GM12878 (cell line): Measurements from ENCODE around the gene ETS1. TPM values are rescaled to one million over a fixed set of nuclear protein-coding genes. Genes with fewer than 3 reads are reported as not detected.
A peak's percentile ranks its signal among the peaks of the same experiment; 100 is the strongest.

Experiments
- ATAC-seq: fragments of 200-7000 bp; cut with Tn5 transposase; 3 replicates; pipeline ENCODE4 v1.9.1; 2020; ENCODE audit warnings: mild to moderate bottlenecking, moderate library complexity
- BruUV-seq: library from RNA; stranded (reverse); fragments of 400-500 nt; replicated peaks from 2 replicates; lab custom pipeline; 2021; lab: Mats Ljungman, UMichigan
- CTCF ChIA-PET: fragments of 300-600 bp; sonication (Branson Sonifier 250); formaldehyde crosslinking; extraction: SDS; loops from one replicate; lab custom pipeline; 2021; ENCODE audit warnings: inconsistent platforms; lab: Yijun Ruan, JAX
- POLR2A ChIA-PET: fragments of 350-600 bp; formaldehyde crosslinking; extraction: SDS; loops from one replicate; lab custom pipeline; 2021; ENCODE audit warnings: inconsistent platforms; lab: Charles Lee
- RAD21 ChIA-PET: fragments of 300-600 bp; sonication (Branson Sonifier 250); formaldehyde crosslinking; loops from one replicate; lab custom pipeline; 2023; ENCODE audit warnings: antibody characterized with exemption; ENCODE audit not compliant: unreplicated experiment; lab: Charles Lee
- SMC1A ChIA-PET: fragments of 300-600 bp; sonication (Branson Sonifier 250); formaldehyde crosslinking; loops from one replicate; lab custom pipeline; 2023; ENCODE audit not compliant: unreplicated experiment, uncharacterized antibody; lab: Charles Lee
- DNase-seq: peaks from one replicate; pipeline ENCODE4 v3.0.0-alpha.2; 2011; ENCODE audit warnings: low read depth, low spot score
- FAIRE-seq: peaks from 3 replicates; lab custom pipeline; 2011; peaks lifted over from hg19 to GRCh38; lab: Jason Lieb, UNC
- H2AFZ ChIP-seq: 2 replicates; pipeline ENCODE4 v1.6.0; 2011; ENCODE audit warnings: low read depth, low read length, control low read depth; ENCODE audit not compliant: control insufficient read depth
- H3K27ac ChIP-seq: 2 replicates; pipeline ENCODE4 v1.5.1; 2011; ENCODE audit warnings: control low read depth; ENCODE audit not compliant: control insufficient read depth, insufficient read depth
- H3K27me3 ChIP-seq, 2 experiments: replicated peaks in 1 of 2; 2 replicates each; pipeline versions ENCODE4 v1.6.0 to v1.6.1; 2011; ENCODE audit warnings: low read length in 1 of 2; ENCODE audit not compliant: control insufficient read depth in 2 of 2, insufficient read depth in 2 of 2
- H3K36me3 ChIP-seq, 2 experiments: 2 replicates each; pipeline ENCODE4 v1.5.1; 2011; ENCODE audit warnings: low read length in 1 of 2; ENCODE audit not compliant: control insufficient read depth in 2 of 2, insufficient read depth in 2 of 2
- H3K4me1 ChIP-seq: 2 replicates; pipeline ENCODE4 v1.6.1; 2011; ENCODE audit warnings: mild to moderate bottlenecking, low read length, moderate library complexity, mixed read lengths; ENCODE audit not compliant: control insufficient read depth, insufficient read depth
- H3K4me2 ChIP-seq: 2 replicates; pipeline ENCODE4 v1.6.0; 2011; ENCODE audit warnings: control low read depth; ENCODE audit not compliant: control insufficient read depth, insufficient read depth
- H3K4me3 ChIP-seq: fragments of 200-600 bp; sonication (generic); 2 replicates; pipeline ENCODE4 v1.5.1; 2016
- H3K79me2 ChIP-seq: 2 replicates; pipeline ENCODE4 v1.6.0; 2011; ENCODE audit warnings: low read length; ENCODE audit not compliant: control insufficient read depth, insufficient read depth
- H3K9ac ChIP-seq: 2 replicates; pipeline ENCODE4 v1.8.0; 2011; ENCODE audit warnings: low read length, control low read depth, mixed read lengths; ENCODE audit not compliant: control insufficient read depth, insufficient read depth
- H3K9me3 ChIP-seq: replicated peaks from 3 replicates; pipeline ENCODE4 v1.5.1; 2011; ENCODE audit warnings: mild to moderate bottlenecking, low read length; ENCODE audit not compliant: control insufficient read depth, insufficient read depth
- H4K20me1 ChIP-seq: 2 replicates; pipeline ENCODE4 v1.6.0; 2011; ENCODE audit not compliant: control insufficient read depth, insufficient read depth
- BMI1 ChIP-seq: fragments of 450-650 bp; IDR thresholded peaks from 2 replicates; pipeline ENCODE4 v1.6.1; 2016; ENCODE audit warnings: mild to moderate bottlenecking, moderate library complexity, borderline replicate concordance
- BRCA1 ChIP-seq: IDR thresholded peaks from 2 replicates; pipeline ENCODE4 v1.6.1; 2011; ENCODE audit warnings: low read depth, low read length, improper control_type of control experiment
- RB1 ChIP-seq: fragments of 450-650 bp; formaldehyde crosslinking; IDR thresholded peaks from 2 replicates; pipeline ENCODE4 v1.6.1; 2017; ENCODE audit warnings: mild to moderate bottlenecking, borderline replicate concordance
- YY1 ChIP-seq: IDR thresholded peaks from 2 replicates; pipeline ENCODE4 v1.6.1; 2011; ENCODE audit warnings: low read depth, mild to moderate bottlenecking, low read length
- WGBS: methylation state at CpG from one replicate; pipeline ENCODE4 v1.1.6; 2016; ENCODE audit warnings: low lambda C conversion rate; ENCODE audit not compliant: insufficient replicate concordance, insufficient coverage; ENCODE audit errors: missing lambda C conversion rate; 5-methylcytosine and 5-hydroxymethylcytosine counted together
- in situ Hi-C: fragments of 300-500 bp; cut with MboI; formaldehyde crosslinking; loops from 9 replicates; pipeline ENCODE4 v1.14.3; 2018; ENCODE audit warnings: mixed read lengths
- intact Hi-C: fragments of 100-400 bp; cut with micrococcal nuclease; formaldehyde crosslinking; loops from one replicate; pipeline ENCODE4 v1.14.2; 2022; ENCODE audit not compliant: unreplicated experiment
- polyA plus RNA-seq, 11 experiments: library from polyadenylated mRNA; depleted of rRNA in 4 of 11; unstranded in 6 of 11; stranded (reverse) in 5 of 11; fragments of >200 nt; fragmentation: Nextera tagmentation in 4 of 11; fragmentation: Illumina TruSeq in 1 of 11; extraction: Ambion mirVana in 4 of 11; extraction: Trizol in 1 of 11; gene quantifications; 1 replicate in 1 of 11; 2 replicates in 10 of 11; pipeline versions ENCODE4 v1.2.1 to v1.2.3, GENCODE V29; 2011 to 2016; ENCODE audit warnings: inconsistent platforms in 2 of 11, missing spikeins in 2 of 11, low read depth in 1 of 11
- total RNA-seq, 4 experiments: library from RNA; depleted of rRNA in 3 of 4; stranded (reverse); fragments of >200 nt in 3 of 4; fragmentation: Illumina TruSeq in 1 of 4; extraction: Trizol in 1 of 4; gene quantifications; 2 replicates each; pipeline versions ENCODE4 v1.2.1 to v1.2.3, GENCODE V29; 2013 to 2021

ETS1 gene
- total and polyA plus RNA-seq, 10 of the 15 experiments (the other 5 are each of a cell fraction or from before 2014, with no cell fraction given), result 12.5 to 112 (median 55.5) TPM

GRCh38 chr11:128496249-128496648, 91.1 kb downstream of the ETS1 start:
- no peaks in the 10 kb centered on the region for H3K27me3 ChIP-seq
- CTCF ChIA-PET, result interaction anchor here (1.5 to 3.2 kb wide), 4 partner anchors 13 to 27 kb away, joined by 3 to 18 read pairs (median 6); no protein-coding TSS in a partner anchor
- H3K9me3 ChIP-seq, result no peaks in the 10 kb centered on the region
- ATAC-seq, result no peak; the same call in 2 of the 3 replicates
- no TSS peak for BruUV-seq
- peaks cover 4% of the 10 kb centered on the region in 2 experiments; a peak in 2 of 4 replicates for H3K36me3 ChIP-seq
- H3K9ac ChIP-seq, result peak overlapping the region; percentile 63
- POLR2A ChIA-PET, result interaction anchor here (0.6 to 4.0 kb wide), 5 partner anchors 13 to 258 kb away, joined by 3 to 16 read pairs (median 4); no protein-coding TSS in a partner anchor
- H3K79me2 ChIP-seq, result peaks cover 100% of the 10 kb centered on the region
- no peak for DNase-seq
- no peak for FAIRE-seq
- H3K4me3 ChIP-seq, result peak overlapping the region; percentile 47
- no peak for TF ChIP-seq RB1
- no peak for TF ChIP-seq BRCA1
- no peak for TF ChIP-seq BMI1
- peak; percentile 4; the same call in 1 of the 2 replicates for TF ChIP-seq YY1
- H3K4me2 ChIP-seq, result peak overlapping the region; percentile 89
- no peak overlapping the region for H2AFZ ChIP-seq
- in situ Hi-C loops (no loop called here), intact Hi-C loops (no loop called here)
- WGBS, result 15% methylated on average over 3 of the region's 3 CpGs
- RAD21 ChIA-PET, result interaction anchor here (0.7 to 3.2 kb wide), 6 partner anchors 14 to 206 kb away, joined by 3 to 32 read pairs (median 4); no protein-coding TSS in a partner anchor
- SMC1A ChIA-PET, result interaction anchor here (0.9 to 3.9 kb wide), 9 partner anchors 10 to 206 kb away, joined by 3 to 42 read pairs (median 8); no protein-coding TSS in a partner anchor
- peaks cover 71% of the 10 kb centered on the region for H3K4me1 ChIP-seq
- peak overlapping the region; percentile 88 for H3K27ac ChIP-seq
- no peaks in the 10 kb centered on the region for H4K20me1 ChIP-seq
